ENCODE measurements around the gene CAMP. TPM values are rescaled to one million over a fixed set of nuclear protein-coding genes. Genes with fewer than 3 reads are reported as not detected.

CAMP gene
- total and polyA plus RNA-seq, 3 experiments from 2014 or later, result not detected

GRCh38 chr3:48187301-48187578 is 36.1 kb upstream of the CAMP start:
- Mint-ChIP-seq H3K9me3 (peaks cover 0 to 2% (median 0%) of the 10 kb centered on the region in 5 donors), H3K27me3 (peaks cover 6 to 29% of the 10 kb centered on the region in 2 donors), H3K4me1 (peaks cover 14 to 19% (median 14%) of the 10 kb centered on the region in 3 donors), H3K27ac (no peak overlapping the region), H3K36me3 (peaks cover 0 to 4% (median 0%) of the 10 kb centered on the region in 3 donors), H3K4me3 (peak overlapping the region; percentile 81 to 88 (median 85))
- CTCF ChIA-PET, result no interaction called here
- POLR2A ChIA-PET, result no interaction called here
- Histone ChIP-seq H3K4me3 (ENCODE audit: low read length) (peak overlapping the region; percentile 42), H3K27me3 (ENCODE audit: insufficient read depth, low read length, poor library complexity, severe bottlenecking) (peaks cover 9% of the 10 kb centered on the region), H3K4me1 (ENCODE audit: insufficient read depth, low read length) (peaks cover 15% of the 10 kb centered on the region), H3K9me3 (ENCODE audit: low read length) (no peaks in the 10 kb centered on the region), H3K27ac (ENCODE audit: low read depth, low read length) (peak overlapping the region; percentile 36), H3K36me3 (ENCODE audit: insufficient read depth, low read length) (no peaks in the 10 kb centered on the region)
- DNase-seq, result no peak

GRCh38 chr3:48187579-48188265 is 35.6 kb upstream of the CAMP start:
- peak overlapping the region in 2 of 8 donors; percentile 15 to 69 for H3K27ac Mint-ChIP-seq
- CTCF ChIA-PET, result interaction anchor here (0.6 to 1.4 kb wide), 2 partner anchors 10 to 12 kb away, joined by 3 read pairs; no protein-coding TSS in a partner anchor
- DNase-seq, result peak in 3 of 5 donors; percentile 12 to 53 (median 20)

GRCh38 chr3:48188266-48189201 is 34.8 kb upstream of the CAMP start, which contains the start of gene CDC25A:
Gene CDC25A, minus strand, starts transcription at chr3:48188417. Its CDS starts 470 bp downstream, at chr3:48187947.
- POLR2A ChIA-PET, result no interaction called here
- peak; percentile 87 to 97 (median 91) for DNase-seq
- Mint-ChIP-seq H3K4me3 (peak within 1 kb of the TSS; percentile 89 to 98 (median 93)), H3K36me3 (peaks cover 0 to 4% (median 0%) of the 10 kb centered on the region in 3 donors), H3K27ac (peak within 1 kb of the TSS in 6 of 8 donors; percentile 56 to 79 (median 72)), H3K4me1 (peaks cover 14 to 19% (median 14%) of the 10 kb centered on the region in 3 donors), H3K9me3 (peaks cover 0 to 2% (median 0%) of the 10 kb centered on the region in 5 donors), H3K27me3 (peaks cover 6 to 22% of the 10 kb centered on the region in 2 donors)
- Histone ChIP-seq H3K27me3 (ENCODE audit: insufficient read depth, low read length, poor library complexity, severe bottlenecking) (peaks cover 9% of the 10 kb centered on the region), H3K27ac (ENCODE audit: low read depth, low read length) (peak within 1 kb of the TSS; percentile 36), H3K4me3 (ENCODE audit: low read length) (peak within 1 kb of the TSS; percentile 60), H3K9me3 (ENCODE audit: low read length) (no peaks in the 10 kb centered on the region), H3K4me1 (ENCODE audit: insufficient read depth, low read length) (peaks cover 15% of the 10 kb centered on the region), H3K36me3 (ENCODE audit: insufficient read depth, low read length) (no peaks in the 10 kb centered on the region)
- CTCF ChIA-PET, result interaction anchor here (0.6 to 1.4 kb wide), 2 partner anchors 11 kb away, joined by 3 read pairs; no protein-coding TSS in a partner anchor

More at GRCh38 chr3:48187579-48188265, 35.6 kb upstream of the CAMP start:
- peaks cover 6 to 25% of the 10 kb centered on the region in 2 donors for H3K27me3 Mint-ChIP-seq
- H3K9me3 Mint-ChIP-seq, result peaks cover 0 to 2% (median 0%) of the 10 kb centered on the region in 5 donors
- Histone ChIP-seq H3K27me3 (ENCODE audit: insufficient read depth, low read length, poor library complexity, severe bottlenecking) (peaks cover 9% of the 10 kb centered on the region), H3K9me3 (ENCODE audit: low read length) (no peaks in the 10 kb centered on the region), H3K36me3 (ENCODE audit: insufficient read depth, low read length) (no peaks in the 10 kb centered on the region), H3K4me3 (ENCODE audit: low read length) (peak overlapping the region; percentile 60), H3K27ac (ENCODE audit: low read depth, low read length) (peak overlapping the region; percentile 36), H3K4me1 (ENCODE audit: insufficient read depth, low read length) (peaks cover 15% of the 10 kb centered on the region)
- H3K4me1 Mint-ChIP-seq, result peaks cover 14 to 19% (median 14%) of the 10 kb centered on the region in 3 donors
- POLR2A ChIA-PET, result no interaction called here
- peaks cover 0 to 4% (median 0%) of the 10 kb centered on the region in 3 donors for H3K36me3 Mint-ChIP-seq
- peak overlapping the region; percentile 89 to 98 (median 93) for H3K4me3 Mint-ChIP-seq

DNA sequence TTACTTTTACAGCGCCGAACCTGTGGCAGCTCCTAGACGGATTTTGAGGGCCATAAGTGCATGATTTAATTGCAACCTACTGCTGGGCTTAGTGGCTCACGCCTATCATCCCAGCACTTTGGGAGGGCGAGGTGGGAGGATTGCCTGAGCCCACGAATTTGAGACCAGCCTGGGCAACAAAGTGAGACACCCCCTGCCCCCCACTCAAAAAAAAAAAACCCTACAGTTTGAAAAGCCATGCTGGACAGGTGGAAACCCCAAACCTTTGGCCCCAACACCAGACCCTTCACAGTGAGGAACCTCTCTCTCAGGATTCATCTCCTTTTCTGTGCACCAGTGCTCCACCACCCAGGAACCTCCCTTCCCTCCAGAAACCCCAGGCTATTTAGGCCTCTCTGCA is 34.0 kb upstream of the CAMP start:
- no peaks in the 10 kb centered on the region for H3K9me3 ChIP-seq (ENCODE audit: low read length)
- peaks cover 0 to 2% (median 0%) of the 10 kb centered on the region in 5 donors for H3K9me3 Mint-ChIP-seq
- H3K36me3 ChIP-seq (ENCODE audit: insufficient read depth, low read length), result no peaks in the 10 kb centered on the region
- H3K27ac Mint-ChIP-seq, result peak overlapping the region in 1 of 8 donors; percentile 69
- H3K36me3 Mint-ChIP-seq, result peaks cover 0 to 4% (median 0%) of the 10 kb centered on the region in 3 donors
- H3K27me3 Mint-ChIP-seq, result peaks cover 5 to 28% of the 10 kb centered on the region in 2 donors
- no peak overlapping the region for H3K4me3 ChIP-seq (ENCODE audit: low read length)
- no peak overlapping the region for H3K27ac ChIP-seq (ENCODE audit: low read depth, low read length)
- peaks cover 9% of the 10 kb centered on the region for H3K27me3 ChIP-seq (ENCODE audit: insufficient read depth, low read length, poor library complexity, severe bottlenecking)
- H3K4me1 ChIP-seq (ENCODE audit: insufficient read depth, low read length), result peaks cover 15% of the 10 kb centered on the region
- ChIA-PET POLR2A (no interaction called here), CTCF (interaction anchor here (1.4 kb wide), 1 partner anchor 10 kb away, joined by 3 read pairs; no protein-coding TSS in a partner anchor)
- peaks cover 14 to 19% (median 14%) of the 10 kb centered on the region in 3 donors for H3K4me1 Mint-ChIP-seq
- H3K4me3 Mint-ChIP-seq, result peak overlapping the region in 2 of 7 donors; percentile 92 to 98
- no peak for DNase-seq

DNA sequence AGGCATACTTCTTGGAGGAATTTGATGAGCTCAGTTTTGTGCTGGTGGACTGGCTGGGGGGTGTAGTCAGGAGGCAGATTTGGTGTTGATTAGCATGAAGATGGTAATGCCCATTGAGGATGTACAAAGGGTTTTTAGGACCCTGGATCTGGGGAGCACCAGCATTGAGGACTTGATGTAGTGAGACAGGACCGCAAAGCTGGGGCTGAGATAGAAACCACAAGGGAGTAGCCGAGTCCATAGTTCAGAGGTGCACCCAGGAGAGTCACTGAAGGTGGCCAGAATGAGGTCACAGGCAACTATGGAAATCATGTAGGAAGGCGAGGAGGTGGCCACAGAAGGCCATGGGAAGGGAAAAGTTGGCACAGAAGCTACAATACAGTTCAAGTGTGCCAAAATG is 32.4 kb upstream of the CAMP start:
- peaks cover 15% of the 10 kb centered on the region for H3K4me1 ChIP-seq (ENCODE audit: insufficient read depth, low read length)
- H3K36me3 Mint-ChIP-seq, result peaks cover 0 to 4% (median 0%) of the 10 kb centered on the region in 3 donors
- H3K9me3 ChIP-seq (ENCODE audit: low read length), result no peaks in the 10 kb centered on the region
- H3K27me3 ChIP-seq (ENCODE audit: insufficient read depth, low read length, poor library complexity, severe bottlenecking), result peaks cover 9% of the 10 kb centered on the region
- POLR2A ChIA-PET, result no interaction called here
- peaks cover 14 to 19% (median 14%) of the 10 kb centered on the region in 3 donors for H3K4me1 Mint-ChIP-seq
- no peak overlapping the region for H3K4me3 Mint-ChIP-seq
- peaks cover 5 to 19% of the 10 kb centered on the region in 2 donors for H3K27me3 Mint-ChIP-seq
- H3K27ac Mint-ChIP-seq, result no peak overlapping the region
- DNase-seq, result no peak
- no peaks in the 10 kb centered on the region for H3K36me3 ChIP-seq (ENCODE audit: insufficient read depth, low read length)
- H3K4me3 ChIP-seq (ENCODE audit: low read length), result no peak overlapping the region
- CTCF ChIA-PET, result no interaction called here
- no peak overlapping the region for H3K27ac ChIP-seq (ENCODE audit: low read depth, low read length)
- peaks cover 0 to 2% (median 0%) of the 10 kb centered on the region in 5 donors for H3K9me3 Mint-ChIP-seq

DNA sequence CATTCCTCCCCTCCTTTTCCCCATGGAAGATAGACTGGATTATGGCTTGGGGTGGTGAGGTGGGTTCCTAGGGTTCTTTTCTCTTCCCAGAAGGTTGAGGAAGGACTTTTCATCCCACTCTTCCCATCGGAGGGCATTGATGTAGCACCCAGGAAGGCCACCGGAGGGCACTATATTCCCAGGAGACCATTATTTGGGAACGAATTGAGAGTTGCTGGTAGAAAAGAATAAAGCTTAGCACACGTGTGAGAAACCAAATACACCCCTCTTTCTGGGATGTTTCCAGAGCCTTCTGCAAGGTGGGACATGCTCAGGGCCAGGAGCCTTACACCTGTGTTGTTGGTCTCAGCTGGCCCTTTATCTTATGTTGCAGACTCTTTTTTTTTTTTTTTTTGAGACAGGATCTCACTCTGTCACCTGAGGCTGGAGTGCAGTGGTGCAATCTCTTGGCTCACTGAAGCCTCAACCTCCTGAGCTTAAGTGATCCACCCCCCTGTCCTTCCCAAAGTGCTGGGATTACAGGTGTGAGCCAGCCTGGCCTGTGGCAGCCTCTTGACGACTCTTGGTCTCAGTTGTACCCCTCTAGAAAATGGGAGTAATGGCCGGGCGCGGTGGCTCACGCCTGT is 28.7 kb upstream of the CAMP start:
- H3K9me3 Mint-ChIP-seq, result no peaks in the 10 kb centered on the region
- peaks cover 2 to 12% of the 10 kb centered on the region in 2 donors for H3K27me3 Mint-ChIP-seq
- Histone ChIP-seq H3K4me1 (ENCODE audit: insufficient read depth, low read length) (no peaks in the 10 kb centered on the region), H3K9me3 (ENCODE audit: low read length) (no peaks in the 10 kb centered on the region), H3K36me3 (ENCODE audit: insufficient read depth, low read length) (no peaks in the 10 kb centered on the region), H3K4me3 (ENCODE audit: low read length) (no peak overlapping the region), H3K27ac (ENCODE audit: low read depth, low read length) (no peak overlapping the region), H3K27me3 (ENCODE audit: insufficient read depth, low read length, poor library complexity, severe bottlenecking) (no peaks in the 10 kb centered on the region)
- no peaks in the 10 kb centered on the region for H3K4me1 Mint-ChIP-seq
- CTCF ChIA-PET, result no interaction called here
- H3K27ac Mint-ChIP-seq, result no peak overlapping the region
- POLR2A ChIA-PET, result no interaction called here
- no peak for DNase-seq
- no peak overlapping the region for H3K4me3 Mint-ChIP-seq
- H3K36me3 Mint-ChIP-seq, result no peaks in the 10 kb centered on the region

GRCh38 chr3:48196611-48197010 is 26.7 kb upstream of the CAMP start:
- Mint-ChIP-seq H3K36me3 (no peaks in the 10 kb centered on the region), H3K4me3 (no peak overlapping the region), H3K27me3 (peaks cover 2 to 12% of the 10 kb centered on the region in 2 donors), H3K27ac (no peak overlapping the region), H3K4me1 (no peaks in the 10 kb centered on the region), H3K9me3 (no peaks in the 10 kb centered on the region)
- Histone ChIP-seq H3K4me1 (ENCODE audit: insufficient read depth, low read length) (no peaks in the 10 kb centered on the region), H3K36me3 (ENCODE audit: insufficient read depth, low read length) (no peaks in the 10 kb centered on the region), H3K27ac (ENCODE audit: low read depth, low read length) (no peak overlapping the region), H3K27me3 (ENCODE audit: insufficient read depth, low read length, poor library complexity, severe bottlenecking) (no peaks in the 10 kb centered on the region), H3K4me3 (ENCODE audit: low read length) (no peak overlapping the region), H3K9me3 (ENCODE audit: low read length) (no peaks in the 10 kb centered on the region)
- no peak for DNase-seq
- ChIA-PET CTCF (no interaction called here), POLR2A (no interaction called here)
